Measurements from ENCODE around the gene SIRT3.

The SIRT3 gene

DNA sequence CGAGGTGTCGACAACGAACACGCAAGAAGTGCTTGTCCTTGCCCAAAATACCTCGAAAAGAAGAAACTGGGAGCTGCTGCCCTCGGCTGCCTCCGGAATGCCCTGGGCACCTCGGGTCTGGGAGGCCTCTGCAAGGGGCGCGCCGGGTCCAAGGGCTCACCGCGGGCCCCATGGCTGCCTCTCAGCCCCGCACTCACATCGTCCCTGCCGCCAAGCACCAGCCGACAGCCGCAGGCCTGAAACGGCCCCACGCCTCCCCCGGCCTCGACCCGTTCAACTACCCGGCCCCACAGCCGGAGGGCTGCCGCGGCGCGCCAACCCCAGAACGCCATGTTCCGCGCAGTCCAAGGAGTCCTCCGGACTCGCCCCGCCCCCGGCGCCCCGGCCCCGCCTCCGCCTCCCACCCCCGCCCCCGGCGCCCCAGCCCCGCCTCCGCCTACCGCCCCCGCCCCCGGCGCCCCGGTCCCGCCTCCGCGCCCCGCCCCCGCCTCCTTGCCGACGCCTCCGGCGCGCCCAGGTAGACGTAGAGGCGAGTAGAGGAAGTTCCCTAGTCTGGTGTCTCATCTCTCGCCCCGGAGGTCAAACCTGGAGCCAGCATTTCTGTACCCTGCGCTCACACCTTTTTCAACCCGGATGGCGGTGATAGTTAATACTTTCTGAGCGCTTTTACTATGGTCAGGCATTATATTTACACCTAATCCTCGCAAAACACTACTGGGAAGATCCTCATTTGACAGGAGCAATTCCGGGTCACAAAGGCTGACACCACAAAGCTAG, at the start of gene SIRT3:
SIRT3 (minus strand) TSS at position 346 of the 777 bp plus-strand sequence; CDS start at position 332, 14 bp downstream.
- TF ChIP-seq, protein P1, sequence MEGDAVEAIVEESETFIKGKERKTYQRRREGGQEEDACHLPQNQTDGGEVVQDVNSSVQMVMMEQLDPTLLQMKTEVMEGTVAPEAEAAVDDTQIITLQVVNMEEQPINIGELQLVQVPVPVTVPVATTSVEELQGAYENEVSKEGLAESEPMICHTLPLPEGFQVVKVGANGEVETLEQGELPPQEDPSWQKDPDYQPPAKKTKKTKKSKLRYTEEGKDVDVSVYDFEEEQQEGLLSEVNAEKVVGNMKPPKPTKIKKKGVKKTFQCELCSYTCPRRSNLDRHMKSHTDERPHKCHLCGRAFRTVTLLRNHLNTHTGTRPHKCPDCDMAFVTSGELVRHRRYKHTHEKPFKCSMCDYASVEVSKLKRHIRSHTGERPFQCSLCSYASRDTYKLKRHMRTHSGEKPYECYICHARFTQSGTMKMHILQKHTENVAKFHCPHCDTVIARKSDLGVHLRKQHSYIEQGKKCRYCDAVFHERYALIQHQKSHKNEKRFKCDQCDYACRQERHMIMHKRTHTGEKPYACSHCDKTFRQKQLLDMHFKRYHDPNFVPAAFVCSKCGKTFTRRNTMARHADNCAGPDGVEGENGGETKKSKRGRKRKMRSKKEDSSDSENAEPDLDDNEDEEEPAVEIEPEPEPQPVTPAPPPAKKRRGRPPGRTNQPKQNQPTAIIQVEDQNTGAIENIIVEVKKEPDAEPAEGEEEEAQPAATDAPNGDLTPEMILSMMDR (IDR thresholded peaks at IDR 0.05; ENCODE audit: low read depth, low read length, missing control alignments), result peak; percentile 13
- H3K4me3 ChIP-seq (ENCODE audit: low read depth, low read length), result peak within 1 kb of the TSS; percentile 96
- in situ Hi-C loops (cut with HindIII; ENCODE audit: low sequenced_read_pairs), result no loop called here
- DNase-seq (ENCODE audit: low read depth), result peak; percentile 24

DNA sequence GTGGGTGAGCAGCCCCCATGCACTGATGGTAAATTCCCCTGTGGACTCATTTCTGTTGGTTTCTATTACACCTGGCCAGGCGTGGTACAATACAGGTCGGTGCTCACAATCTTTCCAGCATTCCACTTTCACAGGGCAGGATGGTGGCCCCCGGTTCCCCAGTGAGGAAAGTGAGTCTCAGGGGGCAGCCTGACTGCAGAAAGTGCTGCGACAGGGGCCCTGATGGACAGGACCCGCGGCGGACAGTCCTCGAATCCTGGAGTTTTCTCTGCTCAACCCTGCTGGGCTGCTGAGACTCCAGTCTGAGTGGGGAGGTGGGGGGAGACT, 49.7 kb upstream of the SIRT3 start:
- TF ChIP-seq, protein P1 (IDR thresholded peaks at IDR 0.05; ENCODE audit: low read depth, low read length, missing control alignments), result no peak
- no peak for DNase-seq (ENCODE audit: low read depth)
- in situ Hi-C loops (cut with HindIII; ENCODE audit: low sequenced_read_pairs), result no loop called here
- no peak overlapping the region for H3K4me3 ChIP-seq (ENCODE audit: low read depth, low read length)

DNA sequence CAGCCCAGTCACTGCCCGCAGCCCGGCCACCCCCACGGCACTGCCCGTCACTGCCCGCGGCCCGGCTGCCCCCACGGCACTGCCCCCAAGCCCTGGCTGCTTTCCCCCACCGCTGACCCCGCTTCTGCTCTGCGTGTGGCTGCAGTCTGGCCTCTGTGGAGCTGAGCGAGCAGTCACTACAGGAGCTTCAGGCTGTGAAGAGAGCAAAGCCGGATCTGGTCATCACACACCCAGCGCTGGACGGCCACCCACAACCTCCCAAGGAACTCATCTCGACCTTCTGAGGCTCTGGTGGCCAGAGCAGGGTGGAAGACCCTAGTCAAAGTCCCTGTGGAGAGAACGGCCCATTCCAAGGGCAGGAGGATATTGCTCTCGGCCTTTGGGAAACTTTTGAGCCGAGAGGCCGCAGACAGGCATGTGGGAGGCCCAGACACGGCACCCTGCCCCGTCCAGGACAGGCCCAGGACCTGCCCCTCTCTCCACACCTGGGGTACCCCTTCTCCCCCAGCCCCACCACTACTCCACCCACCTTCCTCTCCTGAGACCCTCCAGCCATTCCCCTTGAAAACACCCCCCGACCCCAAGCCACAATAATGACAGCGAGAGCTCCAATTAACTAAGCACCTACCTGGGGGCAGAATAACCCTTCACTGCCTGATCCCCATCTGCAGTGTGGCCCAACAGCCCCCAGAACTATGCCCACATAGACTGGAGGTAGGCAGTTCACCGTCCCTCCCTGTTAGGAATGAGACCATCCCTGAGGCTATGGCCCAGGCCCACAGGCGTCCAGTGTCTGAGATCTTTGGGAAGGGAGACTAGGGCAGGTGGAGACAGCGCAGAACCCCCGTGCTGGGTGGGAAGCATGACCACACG, 49.1 kb upstream of the SIRT3 start:
- TF ChIP-seq, protein P1 (IDR thresholded peaks at IDR 0.05; ENCODE audit: low read depth, low read length, missing control alignments), result no peak
- no peak for DNase-seq (ENCODE audit: low read depth)
- in situ Hi-C loops (cut with HindIII; ENCODE audit: low sequenced_read_pairs), result no loop called here
- H3K4me3 ChIP-seq (ENCODE audit: low read depth, low read length), result no peak overlapping the region

DNA sequence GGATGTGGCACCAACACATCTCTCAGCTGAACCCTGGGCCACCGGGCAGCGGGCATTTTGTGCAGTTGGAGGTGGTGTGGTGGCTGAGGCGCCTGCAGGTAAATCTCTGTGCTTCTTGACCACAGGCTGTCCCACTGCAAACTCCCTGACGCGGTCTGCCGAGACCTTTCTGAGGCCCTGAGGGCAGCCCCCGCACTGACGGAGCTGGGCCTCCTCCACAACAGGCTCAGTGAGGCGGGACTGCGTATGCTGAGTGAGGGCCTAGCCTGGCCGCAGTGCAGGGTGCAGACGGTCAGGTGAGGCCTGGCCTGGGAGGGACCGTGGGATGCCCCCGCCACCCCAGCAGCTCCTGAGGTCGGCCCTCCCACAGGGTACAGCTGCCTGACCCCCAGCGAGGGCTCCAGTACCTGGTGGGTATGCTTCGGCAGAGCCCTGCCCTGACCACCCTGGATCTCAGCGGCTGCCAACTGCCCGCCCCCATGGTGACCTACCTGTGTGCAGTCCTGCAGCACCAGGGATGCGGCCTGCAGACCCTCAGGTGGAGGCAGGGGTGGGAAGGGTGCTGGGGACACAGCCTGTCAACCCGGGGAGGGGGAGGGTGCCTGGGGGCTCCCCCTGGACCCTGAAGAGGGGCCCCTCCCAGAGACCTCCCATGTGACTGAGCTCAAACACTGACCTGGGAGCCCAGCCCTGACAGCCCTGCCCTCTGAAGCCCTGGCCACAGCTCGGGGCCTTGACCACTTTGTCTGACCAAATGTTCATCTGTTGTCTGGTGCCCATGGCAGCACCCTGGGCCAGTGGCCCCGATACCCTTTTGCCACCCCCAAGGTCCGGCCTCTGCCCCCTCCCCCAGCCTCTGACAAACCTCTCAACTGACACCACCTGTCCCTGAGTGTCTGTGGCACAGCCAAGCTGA, 48.2 kb upstream of the SIRT3 start:
- no peak overlapping the region for H3K4me3 ChIP-seq (ENCODE audit: low read depth, low read length)

DNA sequence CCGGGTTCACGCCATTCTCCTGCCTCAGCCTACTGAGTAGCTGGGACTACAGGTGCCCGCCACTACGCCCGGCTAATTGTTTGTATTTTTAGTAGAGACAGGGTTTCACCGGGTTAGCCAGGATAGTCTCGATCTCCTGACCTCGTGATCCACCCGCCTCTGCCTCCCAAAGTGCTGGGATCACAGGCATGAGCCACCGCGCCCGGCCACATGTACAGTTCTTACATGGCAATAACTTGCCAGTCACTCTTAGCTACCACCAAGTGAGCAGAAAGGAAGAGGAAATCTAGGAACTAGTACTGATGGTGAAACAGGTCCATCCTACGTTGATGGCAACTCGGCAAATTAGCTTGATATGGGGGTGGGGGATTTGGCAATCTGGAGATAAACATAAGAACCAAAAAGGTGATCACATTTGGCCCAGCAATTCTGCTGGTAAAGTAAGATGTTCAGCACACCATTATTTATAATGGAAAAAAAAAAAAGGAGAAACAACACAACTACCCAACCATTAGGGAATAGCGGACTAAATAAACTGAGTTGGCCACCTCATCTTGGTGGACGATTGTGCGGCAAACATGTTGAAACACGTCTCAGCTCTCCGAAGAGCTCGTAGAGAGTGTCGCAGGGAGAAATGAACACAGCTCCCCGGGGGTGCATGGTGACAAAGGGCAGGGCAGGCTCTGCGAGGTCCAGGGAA, 47.4 kb upstream of the SIRT3 start:
- in situ Hi-C loops (cut with HindIII; ENCODE audit: low sequenced_read_pairs), result no loop called here
- DNase-seq (ENCODE audit: low read depth), result no peak
- TF ChIP-seq, protein P1 (IDR thresholded peaks at IDR 0.05; ENCODE audit: low read depth, low read length, missing control alignments), result no peak
- no peak overlapping the region for H3K4me3 ChIP-seq (ENCODE audit: low read depth, low read length)

More for the DNA sequence above, 48.2 kb upstream of the SIRT3 start:
- no peak for DNase-seq (ENCODE audit: low read depth)
- TF ChIP-seq, protein P1 (IDR thresholded peaks at IDR 0.05; ENCODE audit: low read depth, low read length, missing control alignments), result no peak
- in situ Hi-C loops (cut with HindIII; ENCODE audit: low sequenced_read_pairs), result no loop called here
